ENCODE measurements around the gene FOXE1.

The FOXE1 gene

DNA sequence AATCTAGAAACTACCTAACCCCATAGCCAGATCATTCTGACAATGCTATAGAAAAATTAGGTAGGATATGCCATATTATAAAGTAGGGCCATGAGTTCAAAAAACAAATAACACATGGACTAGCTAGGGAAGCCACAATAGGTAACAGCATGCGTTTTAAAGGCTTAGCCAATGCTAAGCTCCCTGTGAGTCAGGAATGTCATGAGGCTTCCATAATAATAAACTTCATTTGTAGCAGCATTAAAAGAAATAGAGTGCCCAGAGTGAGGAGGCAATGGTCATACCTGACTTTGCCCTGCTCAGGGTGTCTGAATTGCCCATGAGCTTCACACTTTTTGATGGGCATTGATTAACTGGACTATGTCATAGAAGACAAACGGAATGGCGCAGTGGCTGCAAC is 15.8 kb downstream of the FOXE1 start:
- Histone ChIP-seq H3K36me3 (ENCODE audit: insufficient read depth, low read length) (no peaks in the 10 kb centered on the region), H3K27me3 (ENCODE audit: insufficient read depth, low read length, poor library complexity, severe bottlenecking) (no peaks in the 10 kb centered on the region), H3K9ac (ENCODE audit: low read depth, low read length, poor library complexity, severe bottlenecking) (no peak overlapping the region), H3K9me2 (replicated peaks; ENCODE audit: low read depth, low read length) (no peaks in the 10 kb centered on the region), H3K4me3 (ENCODE audit: low read length, poor library complexity, severe bottlenecking) (no peak overlapping the region), H3F3A (ENCODE audit: low read depth) (no peaks in the 10 kb centered on the region), H3K4me2 (ENCODE audit: low read depth, low read length, poor library complexity, severe bottlenecking) (no peak overlapping the region), H4K20me1 (ENCODE audit: insufficient read depth, low read length, poor library complexity, severe bottlenecking) (no peaks in the 10 kb centered on the region), H3K9me3 (ENCODE audit: insufficient read depth, low read depth, low read length) (no peaks in the 10 kb centered on the region), H3K4me1 (ENCODE audit: insufficient read depth, low read length, poor library complexity, severe bottlenecking) (no peaks in the 10 kb centered on the region), H2AFZ (ENCODE audit: low read length) (no peak overlapping the region), H3K79me2 (ENCODE audit: insufficient read depth, low read length) (no peaks in the 10 kb centered on the region)
- TF ChIP-seq EZH2phosphoT487 (IDR thresholded peaks at IDR 0.05; ENCODE audit: borderline replicate concordance) = no peak
- TF ChIP-seq, protein P1, sequence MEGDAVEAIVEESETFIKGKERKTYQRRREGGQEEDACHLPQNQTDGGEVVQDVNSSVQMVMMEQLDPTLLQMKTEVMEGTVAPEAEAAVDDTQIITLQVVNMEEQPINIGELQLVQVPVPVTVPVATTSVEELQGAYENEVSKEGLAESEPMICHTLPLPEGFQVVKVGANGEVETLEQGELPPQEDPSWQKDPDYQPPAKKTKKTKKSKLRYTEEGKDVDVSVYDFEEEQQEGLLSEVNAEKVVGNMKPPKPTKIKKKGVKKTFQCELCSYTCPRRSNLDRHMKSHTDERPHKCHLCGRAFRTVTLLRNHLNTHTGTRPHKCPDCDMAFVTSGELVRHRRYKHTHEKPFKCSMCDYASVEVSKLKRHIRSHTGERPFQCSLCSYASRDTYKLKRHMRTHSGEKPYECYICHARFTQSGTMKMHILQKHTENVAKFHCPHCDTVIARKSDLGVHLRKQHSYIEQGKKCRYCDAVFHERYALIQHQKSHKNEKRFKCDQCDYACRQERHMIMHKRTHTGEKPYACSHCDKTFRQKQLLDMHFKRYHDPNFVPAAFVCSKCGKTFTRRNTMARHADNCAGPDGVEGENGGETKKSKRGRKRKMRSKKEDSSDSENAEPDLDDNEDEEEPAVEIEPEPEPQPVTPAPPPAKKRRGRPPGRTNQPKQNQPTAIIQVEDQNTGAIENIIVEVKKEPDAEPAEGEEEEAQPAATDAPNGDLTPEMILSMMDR (conservative IDR thresholded peaks at IDR 0.05; ENCODE audit: low read length) = no peak

DNA sequence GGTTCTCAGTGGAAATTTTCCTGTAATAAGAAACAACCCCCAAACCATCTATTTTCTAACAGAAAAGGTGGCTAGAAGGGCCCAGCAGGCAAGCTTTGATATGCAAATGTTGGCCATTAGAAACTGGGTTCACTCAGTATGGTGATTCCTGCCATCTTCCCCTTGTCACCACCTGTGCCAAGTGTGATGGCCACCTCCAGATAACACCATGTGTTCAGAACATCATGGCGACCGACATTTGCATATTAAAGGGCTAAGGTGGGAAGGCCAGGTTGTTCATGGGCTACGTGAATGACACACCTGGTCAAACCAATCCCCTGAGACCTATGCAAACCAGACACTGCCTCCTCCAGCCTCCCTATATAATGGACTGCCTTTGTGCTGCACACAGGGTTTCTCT is 20.4 kb downstream of the FOXE1 start:
- H3K79me2 ChIP-seq (ENCODE audit: insufficient read depth, low read length) = no peaks in the 10 kb centered on the region
- no peaks in the 10 kb centered on the region for H4K20me1 ChIP-seq (ENCODE audit: insufficient read depth, low read length, poor library complexity, severe bottlenecking)
- no peaks in the 10 kb centered on the region for H3K27me3 ChIP-seq (ENCODE audit: insufficient read depth, low read length, poor library complexity, severe bottlenecking)
- H3K36me3 ChIP-seq (ENCODE audit: insufficient read depth, low read length) = no peaks in the 10 kb centered on the region
- no peaks in the 10 kb centered on the region for H3K4me1 ChIP-seq (ENCODE audit: insufficient read depth, low read length, poor library complexity, severe bottlenecking)
- no peak for TF ChIP-seq EZH2phosphoT487 (IDR thresholded peaks at IDR 0.05; ENCODE audit: borderline replicate concordance)
- TF ChIP-seq, protein P1 (conservative IDR thresholded peaks at IDR 0.05; ENCODE audit: low read length) = no peak
- H2AFZ ChIP-seq (ENCODE audit: low read length) = no peak overlapping the region
- H3K4me3 ChIP-seq (ENCODE audit: low read length, poor library complexity, severe bottlenecking) = no peak overlapping the region
- no peaks in the 10 kb centered on the region for H3F3A ChIP-seq (ENCODE audit: low read depth)
- H3K9me3 ChIP-seq (ENCODE audit: insufficient read depth, low read depth, low read length) = no peaks in the 10 kb centered on the region
- H3K9ac ChIP-seq (ENCODE audit: low read depth, low read length, poor library complexity, severe bottlenecking) = no peak overlapping the region
- no peaks in the 10 kb centered on the region for H3K9me2 ChIP-seq (replicated peaks; ENCODE audit: low read depth, low read length)
- H3K4me2 ChIP-seq (ENCODE audit: low read depth, low read length, poor library complexity, severe bottlenecking) = no peak overlapping the region

DNA sequence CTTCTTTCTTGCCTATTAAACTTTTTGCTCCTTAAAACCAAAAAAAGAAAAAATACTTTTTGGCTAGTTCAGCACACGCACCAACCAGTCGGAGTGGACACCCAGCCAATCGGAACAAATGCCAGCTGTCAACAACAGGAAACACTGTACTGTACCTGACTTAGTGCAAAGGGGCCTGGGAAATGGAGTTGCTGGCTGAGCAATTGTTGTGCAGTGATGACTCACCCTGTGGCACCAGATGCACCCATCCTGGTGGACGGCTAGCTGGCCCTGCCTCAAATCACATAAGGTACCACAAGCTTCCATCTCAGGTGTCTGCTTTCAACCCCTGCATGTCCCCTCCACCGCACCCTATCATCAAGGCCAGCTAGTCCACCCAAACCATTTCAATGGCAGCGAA is 20.9 kb downstream of the FOXE1 start:
- TF ChIP-seq, protein P1 (conservative IDR thresholded peaks at IDR 0.05; ENCODE audit: low read length) = no peak
- no peak for TF ChIP-seq EZH2phosphoT487 (IDR thresholded peaks at IDR 0.05; ENCODE audit: borderline replicate concordance)
- H2AFZ ChIP-seq (ENCODE audit: low read length) = no peak overlapping the region

More for the DNA sequence above, 20.9 kb downstream of the FOXE1 start:
- no peak overlapping the region for H3K4me3 ChIP-seq (ENCODE audit: low read length, poor library complexity, severe bottlenecking)
- no peaks in the 10 kb centered on the region for H3F3A ChIP-seq (ENCODE audit: low read depth)
- no peaks in the 10 kb centered on the region for H3K27me3 ChIP-seq (ENCODE audit: insufficient read depth, low read length, poor library complexity, severe bottlenecking)
- no peaks in the 10 kb centered on the region for H4K20me1 ChIP-seq (ENCODE audit: insufficient read depth, low read length, poor library complexity, severe bottlenecking)
- no peaks in the 10 kb centered on the region for H3K4me1 ChIP-seq (ENCODE audit: insufficient read depth, low read length, poor library complexity, severe bottlenecking)
- H3K79me2 ChIP-seq (ENCODE audit: insufficient read depth, low read length) = no peaks in the 10 kb centered on the region
- no peaks in the 10 kb centered on the region for H3K9me2 ChIP-seq (replicated peaks; ENCODE audit: low read depth, low read length)
- H3K9ac ChIP-seq (ENCODE audit: low read depth, low read length, poor library complexity, severe bottlenecking) = no peak overlapping the region
- no peaks in the 10 kb centered on the region for H3K9me3 ChIP-seq (ENCODE audit: insufficient read depth, low read depth, low read length)
- H3K36me3 ChIP-seq (ENCODE audit: insufficient read depth, low read length) = no peaks in the 10 kb centered on the region
- H3K4me2 ChIP-seq (ENCODE audit: low read depth, low read length, poor library complexity, severe bottlenecking) = no peak overlapping the region
